GM18511 (cell line): ENCODE data around the gene INA.
"Not testable (repeated sequence)": the region's sequence is repeated elsewhere in the genome, so short reads cannot be mapped to it uniquely, and the experiment has no call there.

ENCODE experiments used
- ATAC-seq: cut with Tn5 transposase; IDR thresholded peaks from one replicate; pipeline ENCODE4 v1.9.1; 2021; ENCODE audit warnings: mild to moderate bottlenecking, moderate library complexity; ENCODE audit not compliant: unreplicated experiment

Gene INA

GRCh38 chr10:103276896-103277712 is at the start of gene INA:
Gene INA, plus strand, starts transcription at chr10:103277138. Its CDS starts 74 bp downstream, at chr10:103277212.
- no peak for ATAC-seq

- ATAC-seq: no peak
These were observed 49.5 kb upstream of the INA start for GRCh38 chr10:103227416-103227815.

- ATAC-seq: no peak
These were observed 45.8 kb upstream of the INA start for GRCh38 chr10:103231047-103231551.

- ATAC-seq: no peak
These were observed 44.7 kb upstream of the INA start for GRCh38 chr10:103232131-103232673.

- no peak for ATAC-seq
These were observed 44.0 kb upstream of the INA start for GRCh38 chr10:103232772-103233488.

GRCh38 chr10:103235775-103236174 is 41.2 kb upstream of the INA start:
- ATAC-seq: no peak

GRCh38 chr10:103238506-103239252 is 38.3 kb upstream of the INA start:
- ATAC-seq: no peak

GRCh38 chr10:103241262-103242011 is 35.5 kb upstream of the INA start:
- no peak for ATAC-seq

GRCh38 chr10:103244666-103245271 is 32.2 kb upstream of the INA start:
- ATAC-seq: no peak

GRCh38 chr10:103245587-103245986 is 31.4 kb upstream of the INA start, which contains the start of gene RPEL1:
Gene RPEL1, plus strand, starts transcription at chr10:103245887. Its CDS starts 110 bp downstream, at chr10:103245997.
- not testable (repeated sequence) for ATAC-seq

GRCh38 chr10:103246324-103246723 is 30.6 kb upstream of the INA start:
- ATAC-seq: no peak

GRCh38 chr10:103254113-103254512 is 22.8 kb upstream of the INA start:
- no peak for ATAC-seq

- ATAC-seq: no peak
These were observed 22.2 kb upstream of the INA start for GRCh38 chr10:103254538-103255325.

GRCh38 chr10:103256613-103257012 is 20.3 kb upstream of the INA start:
- ATAC-seq: no peak

- ATAC-seq: no peak
These were observed 19.1 kb upstream of the INA start for GRCh38 chr10:103257812-103258211.

GRCh38 chr10:103258928-103259327 is 18.0 kb upstream of the INA start:
- not testable (repeated sequence) for ATAC-seq

- ATAC-seq: no peak
These were observed 16.9 kb upstream of the INA start for GRCh38 chr10:103259989-103260388.

GRCh38 chr10:103262229-103262628 is 14.7 kb upstream of the INA start:
- no peak for ATAC-seq
